AG10803 (cell line): ENCODE results near the gene MMP24.

Experiments
- DNase-seq: peaks from one replicate; pipeline ENCODE4 v3.0.0; 2010; ENCODE audit warnings: low read depth
- H3K4me3 ChIP-seq: 2 replicates; pipeline ENCODE4 v1.5.1; 2011; ENCODE audit warnings: mild to moderate bottlenecking, low read length, control low read depth
- CTCF ChIP-seq: conservative IDR thresholded peaks from 2 replicates; pipeline ENCODE4 v1.5.1; 2011; ENCODE audit warnings: mild to moderate bottlenecking, low read length, control low read depth, inconsistent platforms

MMP24 gene

GRCh38 chr20:35284267-35284991, 57.9 kb downstream of the MMP24 start, which contains the start of gene EIF6:
Gene EIF6 (minus strand): TSS chr20:35284772. CDS start chr20:35284487, 285 bp downstream.
- TF ChIP-seq CTCF: no peak
- peak within 1 kb of the TSS; percentile 87 for H3K4me3 ChIP-seq
- peak; percentile 83 for DNase-seq

- no peak for DNase-seq
- H3K4me3 ChIP-seq: peak overlapping the region; percentile 87
Measured at GRCh38 chr20:35284992-35285805, 58.7 kb downstream of the MMP24 start.

GRCh38 chr20:35285806-35286076, 59.3 kb downstream of the MMP24 start:
- TF ChIP-seq CTCF: no peak
- no peak overlapping the region; the same call in 1 of the 2 replicates for H3K4me3 ChIP-seq
- no peak for DNase-seq

More at GRCh38 chr20:35284992-35285805, 58.7 kb downstream of the MMP24 start:
- TF ChIP-seq CTCF: no peak

- H3K4me3 ChIP-seq: no peak overlapping the region
- no peak for TF ChIP-seq CTCF
- DNase-seq: no peak
Measured at GRCh38 chr20:35286077-35286898, 59.8 kb downstream of the MMP24 start.

- H3K4me3 ChIP-seq: no peak overlapping the region
- TF ChIP-seq CTCF: no peak
- DNase-seq: no peak
Measured at GRCh38 chr20:35286899-35287508, 60.5 kb downstream of the MMP24 start.

GRCh38 chr20:35287509-35288324, 61.2 kb downstream of the MMP24 start:
- no peak overlapping the region for H3K4me3 ChIP-seq

More at GRCh38 chr20:35287509-35288324, 61.2 kb downstream of the MMP24 start:
- no peak for TF ChIP-seq CTCF
- DNase-seq: no peak
